ENCODE results near the gene NCKAP5.

NCKAP5 gene

GRCh38 chr2:132690664-132691303 lies 877.5 kb downstream of the NCKAP5 start:
- DNase-seq (ENCODE audit: low read depth in 1 of 2, low spot score in 1 of 2), result no peak

GRCh38 chr2:132681766-132682165 lies 886.5 kb downstream of the NCKAP5 start:
- no peak for DNase-seq (ENCODE audit: low read depth in 1 of 2, low spot score in 1 of 2)

- no peak for DNase-seq (ENCODE audit: low read depth in 1 of 2, low spot score in 1 of 2)
Observed at GRCh38 chr2:132680544-132680943, 887.7 kb downstream of the NCKAP5 start.

- no peak for DNase-seq (ENCODE audit: low read depth in 1 of 2, low spot score in 1 of 2)
Observed at GRCh38 chr2:132678483-132678882, 889.8 kb downstream of the NCKAP5 start.

- no peak for DNase-seq (ENCODE audit: low read depth in 1 of 2, low spot score in 1 of 2)
Observed at GRCh38 chr2:132677661-132678060, 890.6 kb downstream of the NCKAP5 start.

- DNase-seq (ENCODE audit: low read depth in 1 of 2, low spot score in 1 of 2), result no peak
Observed at GRCh38 chr2:132676999-132677398, 891.3 kb downstream of the NCKAP5 start.

GRCh38 chr2:132671151-132671835 lies 897.0 kb downstream of the NCKAP5 start:
- DNase-seq (ENCODE audit: low read depth in 1 of 2, low spot score in 1 of 2), result no peak

DNA sequence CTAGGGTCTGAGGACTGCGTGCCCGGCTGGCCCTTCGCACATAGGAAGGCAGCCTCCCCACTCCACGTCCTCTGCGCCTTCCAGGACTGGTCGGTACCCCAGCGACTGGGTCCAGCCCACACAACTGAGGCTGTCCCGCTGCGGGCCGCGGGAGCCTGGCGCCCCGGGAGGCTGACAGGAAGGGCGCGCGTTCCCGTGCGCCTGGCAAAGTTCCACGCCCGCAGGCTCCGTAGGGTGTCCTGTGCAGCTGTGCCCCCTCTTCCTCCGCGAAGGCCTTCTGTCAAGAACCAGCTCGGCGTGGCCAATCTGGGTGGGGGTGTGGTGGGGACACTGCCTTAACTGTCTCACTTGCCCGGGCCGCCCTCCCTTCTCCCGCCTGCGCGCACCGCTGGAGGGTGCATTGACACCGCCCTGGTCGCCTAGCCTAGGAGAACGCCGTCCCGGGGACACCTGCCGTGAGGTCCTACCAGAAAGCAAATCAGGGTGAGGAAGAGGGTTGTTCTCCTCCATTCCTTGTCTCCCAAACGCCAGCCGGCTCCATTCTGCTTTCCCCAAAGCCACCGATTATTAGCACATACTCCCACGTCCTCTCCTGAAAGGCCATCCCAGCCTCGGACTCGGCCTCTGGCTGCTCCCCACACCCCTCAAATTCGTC lies 897.6 kb downstream of the NCKAP5 start:
- no peak for DNase-seq (ENCODE audit: low read depth in 1 of 2, low spot score in 1 of 2)

DNA sequence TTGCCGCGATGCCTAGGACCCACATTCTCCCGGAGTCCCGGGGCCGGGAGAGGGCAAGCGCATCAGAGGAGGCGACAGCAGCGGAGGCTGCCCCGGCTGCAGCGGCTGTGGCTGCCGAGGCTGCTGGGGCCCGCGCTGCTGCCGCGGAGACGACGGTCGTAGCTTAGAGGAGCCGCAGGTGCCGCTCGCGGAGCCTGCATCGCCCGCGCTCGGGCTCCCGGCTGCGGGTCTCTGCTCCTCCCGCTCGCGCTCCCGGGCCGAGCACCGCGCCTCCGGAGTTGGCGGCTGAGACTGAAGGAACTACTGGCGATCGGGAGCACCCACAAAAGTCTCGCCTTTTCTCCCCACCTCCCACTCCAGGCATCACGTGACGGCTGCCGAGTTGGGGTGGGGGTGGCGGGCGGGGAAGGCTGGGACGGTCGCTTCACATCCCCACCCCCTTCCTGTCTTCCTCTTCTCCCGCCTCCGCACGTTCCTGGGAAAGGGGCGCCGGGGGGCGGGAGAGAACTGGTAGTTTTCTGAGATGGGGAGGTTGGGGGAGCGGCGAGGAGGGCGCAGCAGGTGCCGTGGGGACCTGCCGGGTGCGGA lies 898.3 kb downstream of the NCKAP5 start, which contains the start of gene LYPD1:
Gene LYPD1 (minus strand): TSS at position 298 of the 588 bp plus-strand sequence. CDS start 273 bp downstream, at position 25.
- no peak for DNase-seq (ENCODE audit: low read depth in 1 of 2, low spot score in 1 of 2)

DNA sequence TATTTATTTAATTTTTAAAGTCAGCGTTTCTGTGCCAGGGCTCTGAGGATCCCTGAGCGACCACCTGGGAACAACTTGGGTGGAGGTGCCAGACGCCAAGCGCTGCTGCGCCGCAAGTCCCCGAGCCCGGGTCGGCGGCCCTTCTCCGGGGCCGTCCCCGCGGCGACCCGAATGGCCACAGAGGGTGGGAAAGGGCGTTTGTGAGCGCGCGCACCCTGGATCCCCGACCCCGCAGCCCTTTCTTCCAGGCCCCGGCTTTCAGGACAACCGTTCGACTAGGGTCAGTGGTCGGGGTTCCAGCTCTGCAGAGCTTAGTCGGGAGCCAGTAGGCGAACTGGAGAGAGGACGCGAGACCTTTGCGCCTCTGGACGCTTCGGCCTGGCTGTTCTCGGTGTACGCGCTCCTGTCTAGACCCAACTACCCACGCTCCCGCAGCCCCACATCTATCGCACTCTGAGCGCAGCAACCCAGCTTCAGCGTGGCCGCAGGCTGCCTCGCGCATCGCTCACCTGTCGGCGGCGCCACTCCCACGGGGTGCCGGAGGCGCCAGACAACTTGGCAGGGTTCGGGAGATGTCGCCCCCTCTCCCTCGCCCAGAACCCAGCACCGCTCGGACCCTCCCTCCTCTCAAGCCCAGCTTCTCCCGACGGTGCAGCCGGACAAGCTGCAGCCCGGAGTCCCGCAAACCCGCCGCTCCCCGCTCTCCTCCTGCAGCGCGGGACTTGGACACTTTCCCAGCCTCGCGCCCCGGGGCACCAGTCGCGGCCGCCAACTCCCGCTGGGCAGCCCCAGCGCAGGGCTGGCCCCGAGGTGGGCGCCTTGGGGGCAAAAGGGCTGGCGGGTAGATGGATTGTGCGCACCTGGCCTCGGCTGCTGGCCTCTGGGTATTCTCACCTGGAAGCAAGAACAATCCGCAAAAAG lies 899.0 kb downstream of the NCKAP5 start:
- no peak for DNase-seq (ENCODE audit: low read depth in 1 of 2, low spot score in 1 of 2)

DNA sequence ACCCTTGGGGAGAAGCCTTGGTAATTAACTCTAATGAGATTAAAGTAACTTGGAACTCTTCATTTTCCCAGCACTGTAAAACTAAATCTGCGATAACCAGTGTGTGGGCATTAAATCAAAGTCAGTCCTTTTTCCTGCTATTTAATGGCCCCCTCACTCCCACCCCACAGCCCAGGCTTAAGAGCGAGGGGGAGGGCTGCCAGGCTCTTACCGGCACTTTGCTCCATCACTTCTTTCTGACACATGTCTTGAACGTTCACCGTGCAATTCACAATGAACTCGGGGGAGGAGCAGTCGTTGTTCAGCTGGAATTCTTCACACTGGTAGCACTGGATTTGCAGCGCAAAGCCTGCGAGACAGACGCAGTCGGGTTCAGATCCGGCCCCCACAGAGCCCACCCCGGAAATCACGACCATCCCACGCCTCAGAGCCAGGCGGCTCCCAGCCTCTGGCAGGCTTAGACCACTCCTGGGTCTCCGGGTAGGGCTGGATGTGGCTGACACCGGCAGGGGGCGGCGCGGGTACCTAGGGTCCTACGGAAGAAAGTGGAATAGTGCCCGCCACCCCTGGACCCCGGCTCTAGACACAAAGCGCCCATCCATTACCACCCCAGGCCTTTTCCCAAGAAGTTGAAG lies 900.0 kb downstream of the NCKAP5 start:
- no peak for DNase-seq (ENCODE audit: low read depth in 1 of 2, low spot score in 1 of 2)

- DNase-seq (ENCODE audit: low read depth in 1 of 2, low spot score in 1 of 2), result no peak
Observed at GRCh38 chr2:132667706-132668105, 900.6 kb downstream of the NCKAP5 start.

- DNase-seq (ENCODE audit: low read depth in 1 of 2, low spot score in 1 of 2), result no peak
Observed at GRCh38 chr2:132665401-132666140, 902.7 kb downstream of the NCKAP5 start.

DNA sequence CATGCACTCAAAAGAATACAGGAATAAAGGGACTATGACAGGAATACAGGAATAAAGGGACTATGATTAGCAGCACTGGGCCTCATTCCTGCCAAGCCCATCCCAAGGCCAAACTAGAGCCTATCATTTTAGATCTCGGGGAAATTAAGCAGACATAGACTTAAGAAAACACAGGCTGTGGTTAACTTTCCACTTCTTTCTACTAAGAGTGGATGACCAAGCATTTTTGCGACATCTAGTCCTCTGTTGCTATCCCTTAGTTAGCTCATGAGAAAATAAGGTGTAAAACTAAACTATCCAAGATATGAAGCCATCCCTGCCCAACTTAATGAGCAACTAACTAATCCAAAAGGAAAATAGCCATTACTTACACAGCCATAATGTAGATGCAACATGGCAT lies 904.2 kb downstream of the NCKAP5 start:
- DNase-seq (ENCODE audit: low read depth in 1 of 2, low spot score in 1 of 2), result no peak

GRCh38 chr2:132662732-132663131 lies 905.5 kb downstream of the NCKAP5 start:
- no peak for DNase-seq (ENCODE audit: low read depth in 1 of 2, low spot score in 1 of 2)

GRCh38 chr2:132659331-132659730 lies 908.9 kb downstream of the NCKAP5 start:
- DNase-seq (ENCODE audit: low read depth in 1 of 2, low spot score in 1 of 2), result no peak

DNA sequence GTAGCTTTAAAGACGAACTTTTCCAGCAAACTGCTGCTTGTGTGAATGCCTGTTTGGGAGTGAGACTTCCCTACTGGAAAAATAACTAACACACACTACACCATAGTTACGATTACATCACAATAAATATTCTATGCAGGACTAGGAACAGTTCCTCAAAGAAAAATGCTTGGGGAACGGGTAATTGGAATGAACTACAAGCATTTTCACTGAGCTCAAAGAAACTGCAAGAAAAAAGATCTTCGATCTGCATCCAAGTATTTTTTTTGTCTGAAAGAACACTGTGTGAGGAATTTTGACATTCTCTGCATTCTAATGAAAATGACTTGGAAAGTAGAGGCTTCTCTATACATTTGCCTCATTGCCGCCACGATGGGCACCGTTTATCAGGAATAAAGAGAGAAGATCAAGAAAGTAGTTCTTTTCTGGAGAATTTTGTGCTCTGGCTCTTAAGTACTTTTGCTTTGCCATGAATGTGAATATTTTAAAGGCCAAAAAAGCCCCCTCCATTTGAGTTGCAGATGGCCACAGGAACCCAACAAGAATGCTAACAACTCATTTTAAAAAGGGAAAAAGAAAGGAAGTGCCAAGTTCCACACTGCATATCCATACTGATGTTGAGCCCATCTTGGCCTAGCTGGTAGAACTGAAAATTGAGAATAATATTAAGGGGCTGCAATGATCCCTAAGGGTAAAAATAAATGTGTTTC lies 911.8 kb downstream of the NCKAP5 start:
- DNase-seq (ENCODE audit: low read depth in 1 of 2, low spot score in 1 of 2), result no peak

DNA sequence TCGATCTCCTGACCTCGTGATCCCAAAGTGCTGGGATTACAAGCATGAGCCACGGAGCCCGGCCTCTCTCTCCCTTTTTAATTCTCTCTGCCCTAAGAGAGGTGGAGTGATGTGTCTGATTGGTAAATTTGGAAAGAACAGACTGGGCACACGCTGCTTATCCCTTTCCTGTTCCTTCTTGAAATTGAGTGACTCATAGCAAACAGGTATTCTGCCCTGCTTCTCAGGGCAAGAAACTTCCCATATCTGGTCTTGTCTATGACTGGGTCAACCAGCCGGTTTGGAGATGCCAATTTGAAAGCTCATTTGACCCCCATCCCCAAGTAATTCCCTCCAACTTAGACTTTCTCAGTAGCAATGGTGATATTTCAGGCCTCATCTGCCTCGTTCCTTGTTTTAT lies 913.3 kb downstream of the NCKAP5 start:
- DNase-seq (ENCODE audit: low read depth in 1 of 2, low spot score in 1 of 2), result no peak

DNA sequence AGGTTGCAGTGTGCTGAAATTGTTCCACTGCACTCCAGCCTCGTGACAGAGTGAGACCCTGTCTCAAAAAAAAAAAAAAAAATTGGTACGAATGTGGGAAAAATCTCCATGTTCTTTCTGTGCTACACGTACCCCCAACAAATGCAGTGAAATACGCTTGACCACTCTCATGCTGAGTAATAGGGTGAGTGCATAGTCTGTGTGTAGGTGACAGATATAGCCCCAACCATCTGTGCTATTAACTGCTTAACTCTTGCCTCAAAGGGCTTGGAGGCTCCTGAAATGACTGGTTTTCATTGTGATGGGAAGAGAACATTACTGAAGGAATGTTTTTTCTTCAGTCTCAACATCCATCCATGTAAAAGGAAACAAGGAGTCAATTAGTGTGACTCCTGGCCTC lies 913.9 kb downstream of the NCKAP5 start:
- no peak for DNase-seq (ENCODE audit: low read depth in 1 of 2, low spot score in 1 of 2)

Data from activated CD4-positive, alpha-beta T cell treated with anti-CD3 and anti-CD28 coated beads, Interleukin-2, amount 50 U/mL, for 24 hours (primary cell).